Measurements from ENCODE around the gene HPSE2. TPM values are rescaled to one million over a fixed set of nuclear protein-coding genes. Genes with fewer than 3 reads are reported as not detected.
A peak's percentile ranks its signal among the peaks of the same experiment; 100 is the strongest.

HPSE2 gene
- total RNA-seq, 2 experiments from 2014 or later: not detected

- POLR2A ChIA-PET: no interaction called here
- ATAC-seq (ENCODE audit: poor library complexity) (no peak), DNase-seq (no peak)
- CTCF ChIA-PET: no interaction called here
- intact Hi-C loops (cut with DNase I, micrococcal nuclease): no loop called here
- Mint-ChIP-seq H3K27me3 (peaks cover 93% of the 10 kb centered on the region), H3K9me3 (no peaks in the 10 kb centered on the region), H3K27ac (no peak overlapping the region), H3K36me3 (ENCODE audit: low read depth) (no peaks in the 10 kb centered on the region), H3K4me3 (peak overlapping the region; percentile 42), H3K4me1 (ENCODE audit: low read depth) (peaks cover 32% of the 10 kb centered on the region)
- H3K27me3 ChIP-seq (ENCODE audit: control insufficient read depth in 1 of 2, insufficient read depth in 2 of 2, low read length in 2 of 2): peaks cover 66 to 79% of the 10 kb centered on the region in 2 experiments
- no peaks in the 10 kb centered on the region for H3K36me3 ChIP-seq (ENCODE audit: insufficient read depth, low read length)
- peaks cover 0 to 16% of the 10 kb centered on the region in 2 experiments for H3K9me3 ChIP-seq (ENCODE audit: control insufficient read depth in 1 of 2, insufficient read depth in 1 of 2, low read length in 2 of 2)
- peaks cover 20% of the 10 kb centered on the region for H3K4me1 ChIP-seq (ENCODE audit: insufficient read depth, low read length)
- TF ChIP-seq CTCF (IDR thresholded peaks at IDR 0.05): no peak
- no peak overlapping the region for H3K4me3 ChIP-seq (ENCODE audit: low read length)
- no peak overlapping the region for H3K27ac ChIP-seq (ENCODE audit: low read depth in 1 of 2, low read length in 2 of 2)
Measured at GRCh38 chr10:99233689-99234037, 2.0 kb downstream of the HPSE2 start.

GRCh38 chr10:99233000-99233688 is 2.5 kb downstream of the HPSE2 start:
- H3K4me3 Mint-ChIP-seq: no peak overlapping the region
- intact Hi-C loops (cut with DNase I, micrococcal nuclease): no loop called here
- DNase-seq (no peak), ATAC-seq (ENCODE audit: poor library complexity) (no peak)
- no peak overlapping the region for H3K27ac Mint-ChIP-seq
- ChIA-PET POLR2A (no interaction called here), CTCF (no interaction called here)
- H3K9me3 Mint-ChIP-seq: no peaks in the 10 kb centered on the region
- H3K4me1 Mint-ChIP-seq (ENCODE audit: low read depth): peaks cover 32% of the 10 kb centered on the region
- no peaks in the 10 kb centered on the region for H3K36me3 Mint-ChIP-seq (ENCODE audit: low read depth)
- peaks cover 20% of the 10 kb centered on the region for H3K4me1 ChIP-seq (ENCODE audit: insufficient read depth, low read length)
- H3K27me3 Mint-ChIP-seq: peaks cover 94% of the 10 kb centered on the region
- no peak overlapping the region for H3K4me3 ChIP-seq (ENCODE audit: low read length)
- H3K36me3 ChIP-seq (ENCODE audit: insufficient read depth, low read length): no peaks in the 10 kb centered on the region
- peaks cover 66 to 79% of the 10 kb centered on the region in 2 experiments for H3K27me3 ChIP-seq (ENCODE audit: control insufficient read depth in 1 of 2, insufficient read depth in 2 of 2, low read length in 2 of 2)
- no peak for TF ChIP-seq CTCF (IDR thresholded peaks at IDR 0.05)
- H3K9me3 ChIP-seq (ENCODE audit: control insufficient read depth in 1 of 2, insufficient read depth in 1 of 2, low read length in 2 of 2): peaks cover 0 to 16% of the 10 kb centered on the region in 2 experiments
- no peak overlapping the region for H3K27ac ChIP-seq (ENCODE audit: low read depth in 1 of 2, low read length in 2 of 2)

GRCh38 chr10:99232360-99232999 is 3.2 kb downstream of the HPSE2 start:
- peaks cover 95% of the 10 kb centered on the region for H3K27me3 Mint-ChIP-seq
- ChIA-PET POLR2A (no interaction called here), CTCF (no interaction called here)
- no peaks in the 10 kb centered on the region for H3K9me3 Mint-ChIP-seq
- Histone ChIP-seq H3K36me3 (ENCODE audit: insufficient read depth, low read length) (no peaks in the 10 kb centered on the region), H3K9me3 (ENCODE audit: control insufficient read depth in 1 of 2, insufficient read depth in 1 of 2, low read length in 2 of 2) (peaks cover 0 to 16% of the 10 kb centered on the region in 2 experiments), H3K4me3 (ENCODE audit: low read length) (no peak overlapping the region), H3K4me1 (ENCODE audit: insufficient read depth, low read length) (peaks cover 20% of the 10 kb centered on the region), H3K27ac (ENCODE audit: low read depth in 1 of 2, low read length in 2 of 2) (no peak overlapping the region), H3K27me3 (ENCODE audit: control insufficient read depth in 1 of 2, insufficient read depth in 2 of 2, low read length in 2 of 2) (peaks cover 65 to 76% of the 10 kb centered on the region in 2 experiments)
- DNase-seq: no peak
- no peak overlapping the region for H3K4me3 Mint-ChIP-seq
- H3K27ac Mint-ChIP-seq: no peak overlapping the region
- intact Hi-C loops (cut with DNase I, micrococcal nuclease): no loop called here
- peaks cover 32% of the 10 kb centered on the region for H3K4me1 Mint-ChIP-seq (ENCODE audit: low read depth)
- H3K36me3 Mint-ChIP-seq (ENCODE audit: low read depth): no peaks in the 10 kb centered on the region
- ATAC-seq (ENCODE audit: poor library complexity): no peak
- no peak for TF ChIP-seq CTCF (IDR thresholded peaks at IDR 0.05)

Data from CD4-positive, alpha-beta T cell (primary cell).